Prostate gland (tissue), 2 donors: ENCODE results near the gene SEMA5A.

Experiments used
- CTCF ChIP-seq, 4 experiments: fragments of 200-600 bp in 2 of 4; fragments of 450-650 bp in 2 of 4; sonication (generic) in 2 of 4; IDR thresholded peaks; 1 replicate in 3 of 4; 2 replicates in 1 of 4; pipeline ENCODE4 v1.5.1; 2016 to 2019; ENCODE audit warnings: antibody characterized with exemption in 4 of 4, mild to moderate bottlenecking in 2 of 4, moderate library complexity in 2 of 4
- POLR2A ChIP-seq: fragments of 450-650 bp; IDR thresholded peaks from one replicate; pipeline ENCODE4 v1.6.1; 2016; ENCODE audit warnings: antibody characterized with exemption, mild to moderate bottlenecking

GRCh38 chr5:9151684-9152427 lies 394.0 kb downstream of the SEMA5A start:
- TF ChIP-seq CTCF (IDR thresholded peaks at IDR 0.05) (no peak), POLR2A (no peak)
